Endothelial cell of umbilical vein (primary cell): ENCODE measurements around the gene CLDN9. TPM values are rescaled to one million over a fixed set of nuclear protein-coding genes. Genes with fewer than 3 reads are reported as not detected.
"Not testable (repeated sequence)": the region's sequence is repeated elsewhere in the genome, so short reads cannot be mapped to it uniquely, and the experiment has no call there.

Experiments used
- BruUV-seq: library from RNA; stranded (reverse); fragments of 400-500 nt; replicated peaks from 2 replicates; lab custom pipeline; 2021; lab: Mats Ljungman, UMichigan
- CTCF ChIA-PET: fragments of 300-600, 350-600 bp; sonication (Branson Sonifier 250); formaldehyde crosslinking; loops from one replicate; lab custom pipeline; 2021; ENCODE audit warnings: antibody characterized with exemption, inconsistent platforms; lab: Charles Lee
- POLR2A ChIA-PET: fragments of 300-600, 350-600 bp; sonication (Branson Sonifier 250); formaldehyde crosslinking; loops from one replicate; lab custom pipeline; 2021; ENCODE audit warnings: antibody characterized with exemption, inconsistent platforms; lab: Charles Lee
- DNase-seq: peaks from one replicate; pipeline ENCODE4 v3.0.0-alpha.2; 2011; ENCODE audit warnings: low read depth, low spot score
- FAIRE-seq: peaks from 2 replicates; lab custom pipeline; 2011; peaks lifted over from hg19 to GRCh38; lab: Jason Lieb, UNC
- H2AFZ ChIP-seq: 2 replicates; pipeline ENCODE4 v1.6.0; 2012; ENCODE audit warnings: low read depth, low read length, control low read depth, inconsistent platforms
- H3K27ac ChIP-seq: 2 replicates; pipeline ENCODE4 v1.5.1; 2011; ENCODE audit warnings: low read depth, mild to moderate bottlenecking, control low read depth, low read length, moderate library complexity; ENCODE audit not compliant: insufficient read depth
- H3K27me3 ChIP-seq, 2 experiments: 2 replicates each; pipeline versions ENCODE4 v1.6.0 to v1.6.1; 2011; ENCODE audit warnings: low read length in 2 of 2, mixed read lengths in 1 of 2; ENCODE audit not compliant: control insufficient read depth in 2 of 2, insufficient read depth in 2 of 2
- H3K36me3 ChIP-seq, 2 experiments: 2 replicates in 1 of 2; 3 replicates in 1 of 2; pipeline ENCODE4 v1.5.1; 2011; ENCODE audit warnings: low read length in 2 of 2, mild to moderate bottlenecking in 1 of 2, moderate library complexity in 1 of 2; ENCODE audit not compliant: control insufficient read depth in 2 of 2, insufficient read depth in 2 of 2; ENCODE audit errors: extremely low read depth in 1 of 2
- H3K4me1 ChIP-seq: 3 replicates; pipeline ENCODE4 v1.5.1; 2011; ENCODE audit warnings: mild to moderate bottlenecking, low read length; ENCODE audit not compliant: control insufficient read depth, insufficient read depth; ENCODE audit errors: extremely low read depth
- H3K4me2 ChIP-seq: 2 replicates; pipeline ENCODE4 v1.6.1; 2011; ENCODE audit warnings: low read length, control low read depth, mixed read lengths; ENCODE audit not compliant: insufficient read depth
- H3K4me3 ChIP-seq, 3 experiments: fragments of 200-600 bp in 1 of 3; sonication (generic), shearing (Covaris generic) in 1 of 3; replicated peaks in 1 of 3; 2 replicates each; pipeline ENCODE4 v1.5.1; 2011 to 2016; ENCODE audit warnings: control low read depth in 3 of 3, low read length in 3 of 3, mild to moderate bottlenecking in 2 of 3, inconsistent platforms in 1 of 3, low read depth in 1 of 3, moderate library complexity in 1 of 3; ENCODE audit not compliant: insufficient read depth in 1 of 3
- H3K79me2 ChIP-seq: 2 replicates; pipeline ENCODE4 v1.6.0; 2012; ENCODE audit warnings: low read length, inconsistent platforms; ENCODE audit not compliant: control insufficient read depth, insufficient read depth
- H3K9ac ChIP-seq: replicated peaks from 2 replicates; pipeline ENCODE3; 2011; ENCODE audit warnings: low read length, control low read depth; ENCODE audit not compliant: insufficient read depth; ENCODE audit errors: extremely low read depth
- H3K9me1 ChIP-seq: replicated peaks from 3 replicates; pipeline ENCODE4 v1.6.0; 2011; ENCODE audit warnings: mild to moderate bottlenecking, low read length; ENCODE audit not compliant: control insufficient read depth, insufficient read depth; ENCODE audit errors: extremely low read depth
- H3K9me3 ChIP-seq: replicated peaks from 2 replicates; pipeline ENCODE4 v1.5.1; 2012; ENCODE audit warnings: low read length, inconsistent platforms; ENCODE audit not compliant: control insufficient read depth, insufficient read depth
- H4K20me1 ChIP-seq: replicated peaks from 2 replicates; pipeline ENCODE3; 2011; ENCODE audit warnings: mild to moderate bottlenecking, low read length; ENCODE audit not compliant: control insufficient read depth, insufficient read depth; ENCODE audit errors: extremely low read depth
- FOS ChIP-seq: IDR thresholded peaks from 2 replicates; pipeline ENCODE4 v1.6.1; 2011; ENCODE audit warnings: mild to moderate bottlenecking, low read length, moderate library complexity, borderline replicate concordance; ENCODE audit not compliant: insufficient read depth
- GATA2 ChIP-seq: IDR thresholded peaks from 2 replicates; pipeline ENCODE4 v1.7.0; 2011; ENCODE audit warnings: low read depth, mild to moderate bottlenecking, moderate library complexity, mixed read lengths, low read length; ENCODE audit not compliant: insufficient read length, insufficient read depth
- JUN ChIP-seq: IDR thresholded peaks from 2 replicates; pipeline ENCODE4 v1.6.1; 2011; ENCODE audit warnings: borderline replicate concordance, low read depth; ENCODE audit not compliant: insufficient read length, insufficient read depth
- POLR2AphosphoS5 ChIP-seq: IDR thresholded peaks from 2 replicates; pipeline ENCODE4 v1.6.1; 2012; ENCODE audit warnings: low read depth, mild to moderate bottlenecking, control low read depth, low read length, moderate library complexity; ENCODE audit not compliant: insufficient read depth
- dilution Hi-C: fragments of 300-500 bp; cut with MboI; formaldehyde crosslinking; loops from one replicate; pipeline ENCODE4 v1.15.0; 2019; ENCODE audit warnings: low sequenced_read_pairs; ENCODE audit not compliant: extremely low pct_ligation_motif_present
- intact Hi-C: fragments of 100-400 bp; cut with micrococcal nuclease; formaldehyde crosslinking; loops from one replicate; pipeline ENCODE4 v1.10.0; 2022
- polyA plus RNA-seq, 4 experiments: library from polyadenylated mRNA; depleted of rRNA in 3 of 4; stranded (reverse) in 3 of 4; unstranded in 1 of 4; fragments of >200 nt; gene quantifications; 2 replicates each; pipeline versions ENCODE4 v1.2.1 to v1.2.3, GENCODE V29; 2011 to 2012; ENCODE audit warnings: missing spikeins in 1 of 4
- total RNA-seq: library from RNA; stranded (reverse); gene quantifications from 2 replicates; pipeline ENCODE4 v1.2.3, GENCODE V29; 2021

Gene CLDN9
- total and polyA plus RNA-seq, 2 donors (not counting 3 experiments of a cell fraction or from before 2014, with no cell fraction given): 0.06 TPM; not detected in 1

- no peaks in the 10 kb centered on the region for H3K79me2 ChIP-seq
- no peaks in the 10 kb centered on the region for H4K20me1 ChIP-seq
- no peaks in the 10 kb centered on the region for H3K4me1 ChIP-seq
- H3K4me2 ChIP-seq: no peak overlapping the region
- ChIA-PET POLR2A (no interaction called here), CTCF (interaction anchor here (1.2 to 14.7 kb wide), 2 partner anchors 20 to 78 kb away, joined by 3 to 200 read pairs; no protein-coding TSS in a partner anchor)
- dilution Hi-C loops: no loop called here
- no peaks in the 10 kb centered on the region for H3K9me3 ChIP-seq
- no peak overlapping the region for H3K9ac ChIP-seq
- TF ChIP-seq POLR2AphosphoS5 (no peak), FOS (no peak), JUN (no peak), GATA2 (no peak)
- H3K27ac ChIP-seq: no peak overlapping the region
- H2AFZ ChIP-seq: no peak overlapping the region
- no peak for DNase-seq
- no TSS peak for BruUV-seq
- no peaks in the 10 kb centered on the region for H3K36me3 ChIP-seq
- intact Hi-C loops: no loop called here
- no peak overlapping the region for H3K4me3 ChIP-seq
- peaks cover 16 to 27% of the 10 kb centered on the region in 2 experiments for H3K27me3 ChIP-seq
- no peak for FAIRE-seq
- no peaks in the 10 kb centered on the region for H3K9me1 ChIP-seq
Observed at GRCh38 chr16:3051009-3051408, 38.3 kb downstream of the CLDN9 start.

- no peak overlapping the region for H3K9ac ChIP-seq
- CTCF ChIA-PET: interaction anchor here (1.2 to 14.7 kb wide), 2 partner anchors 20 to 78 kb away, joined by 3 to 200 read pairs; no protein-coding TSS in a partner anchor
- dilution Hi-C loops (no loop called here), intact Hi-C loops (no loop called here)
- no peak overlapping the region for H3K4me3 ChIP-seq
- FAIRE-seq (no peak), DNase-seq (no peak)
- no TSS peak for BruUV-seq
- no peak for TF ChIP-seq FOS
- no peak overlapping the region for H3K4me2 ChIP-seq
- H3K9me3 ChIP-seq: no peaks in the 10 kb centered on the region
- H3K9me1 ChIP-seq: no peaks in the 10 kb centered on the region
- no peaks in the 10 kb centered on the region for H3K4me1 ChIP-seq
- no peak overlapping the region for H2AFZ ChIP-seq
- no peak overlapping the region for H3K27ac ChIP-seq
- H3K79me2 ChIP-seq: no peaks in the 10 kb centered on the region
- POLR2A ChIA-PET: no interaction called here
- no peaks in the 10 kb centered on the region for H3K36me3 ChIP-seq
- no peaks in the 10 kb centered on the region for H4K20me1 ChIP-seq
- peaks cover 16 to 22% of the 10 kb centered on the region in 2 experiments for H3K27me3 ChIP-seq
Observed at GRCh38 chr16:3051494-3051893, 38.8 kb downstream of the CLDN9 start.

GRCh38 chr16:3052571-3053329 is 40.0 kb downstream of the CLDN9 start:
- H3K27me3 ChIP-seq, H3K4me1 ChIP-seq, H2AFZ ChIP-seq, H3K9ac ChIP-seq, POLR2A ChIA-PET, H3K9me1 ChIP-seq, H3K36me3 ChIP-seq, FAIRE-seq, H3K27ac ChIP-seq, H3K9me3 ChIP-seq, CTCF ChIA-PET, dilution Hi-C loops, H3K4me3 ChIP-seq, BruUV-seq, DNase-seq, intact Hi-C loops, H3K4me2 ChIP-seq, H4K20me1 ChIP-seq, H3K79me2 ChIP-seq: not testable (repeated sequence)
